ENCODE data around the gene SREBF1.

Gene SREBF1

DNA sequence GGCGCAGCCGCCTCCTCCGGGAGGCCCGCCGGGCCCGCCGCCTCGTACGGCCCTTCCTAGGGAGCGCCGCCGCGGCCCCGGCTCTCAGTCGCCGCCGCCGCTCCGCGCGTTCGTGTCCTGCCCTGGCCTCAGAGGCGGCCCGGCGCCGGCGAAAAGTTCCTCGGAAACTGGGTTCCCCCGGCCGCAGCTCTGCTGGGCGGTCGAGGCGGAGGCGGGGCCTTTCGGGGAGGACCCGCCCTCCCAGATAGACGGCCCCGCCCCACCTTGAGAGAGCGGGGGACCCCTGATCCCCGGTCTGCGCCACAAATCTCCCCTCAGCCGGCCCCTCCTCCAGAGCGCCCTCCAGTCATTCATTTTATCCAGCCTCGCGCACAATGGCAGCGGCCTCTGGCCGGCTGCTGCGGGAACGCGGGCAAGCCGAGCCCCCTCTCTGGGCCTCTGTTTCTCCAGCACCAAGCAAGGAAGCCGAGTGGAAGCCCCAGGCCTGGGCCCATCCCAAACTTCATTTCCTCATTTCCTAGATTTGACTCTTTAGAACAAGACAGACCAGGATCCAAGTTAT lies at the start of gene SREBF1:
Gene SREBF1, minus strand, starts transcription at position 169 of the 562 bp plus-strand sequence. CDS start 169 bp downstream, outside the sequence.
- in situ Hi-C loops (cut with MboI; ENCODE audit: low sequenced_read_pairs) = no loop called here

DNA sequence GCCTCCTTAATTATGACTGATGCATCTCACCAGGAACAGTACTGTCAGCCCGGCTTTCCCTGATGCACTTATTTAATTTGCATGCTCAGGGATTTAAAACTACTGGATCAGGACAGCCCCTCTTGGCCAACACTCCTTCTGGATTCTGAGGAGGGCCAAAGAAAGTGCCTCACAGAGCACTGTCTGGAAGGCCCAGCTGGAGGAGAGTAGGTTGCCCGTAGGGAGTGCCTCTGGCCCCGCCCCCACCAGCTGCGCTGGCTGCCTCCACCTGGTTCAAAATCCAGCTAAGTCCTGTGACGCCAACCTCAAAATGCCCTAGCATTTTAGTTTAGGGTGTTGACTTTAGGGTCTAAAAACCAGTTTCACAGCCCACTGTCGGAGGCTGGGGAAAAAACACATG lies 49.4 kb upstream of the SREBF1 start:
- in situ Hi-C loops (cut with MboI; ENCODE audit: low sequenced_read_pairs) = no loop called here

- in situ Hi-C loops (cut with MboI; ENCODE audit: low sequenced_read_pairs) = no loop called here
Measured at GRCh38 chr17:17884391-17885357, 47.9 kb upstream of the SREBF1 start.

DNA sequence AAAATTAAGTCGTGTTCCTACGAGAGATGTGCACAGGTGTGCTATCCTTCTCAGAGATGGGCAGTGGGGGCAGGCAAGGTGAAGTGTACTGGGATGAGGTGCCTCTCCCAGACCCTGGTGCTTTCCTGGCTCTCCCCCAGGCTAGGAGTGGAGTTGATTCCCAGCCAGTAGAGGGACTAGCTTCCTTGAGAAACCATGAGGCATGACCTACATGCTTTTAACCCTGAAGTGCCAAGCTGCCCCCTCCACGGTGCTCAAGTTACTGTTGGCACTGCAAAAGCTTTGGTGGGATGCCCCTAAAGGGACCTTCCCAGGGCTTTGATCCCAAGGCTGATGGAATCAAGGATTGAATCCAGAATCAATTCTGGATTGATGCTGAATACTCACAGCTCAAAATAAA lies 47.0 kb upstream of the SREBF1 start:
- in situ Hi-C loops (cut with MboI; ENCODE audit: low sequenced_read_pairs) = no loop called here

DNA sequence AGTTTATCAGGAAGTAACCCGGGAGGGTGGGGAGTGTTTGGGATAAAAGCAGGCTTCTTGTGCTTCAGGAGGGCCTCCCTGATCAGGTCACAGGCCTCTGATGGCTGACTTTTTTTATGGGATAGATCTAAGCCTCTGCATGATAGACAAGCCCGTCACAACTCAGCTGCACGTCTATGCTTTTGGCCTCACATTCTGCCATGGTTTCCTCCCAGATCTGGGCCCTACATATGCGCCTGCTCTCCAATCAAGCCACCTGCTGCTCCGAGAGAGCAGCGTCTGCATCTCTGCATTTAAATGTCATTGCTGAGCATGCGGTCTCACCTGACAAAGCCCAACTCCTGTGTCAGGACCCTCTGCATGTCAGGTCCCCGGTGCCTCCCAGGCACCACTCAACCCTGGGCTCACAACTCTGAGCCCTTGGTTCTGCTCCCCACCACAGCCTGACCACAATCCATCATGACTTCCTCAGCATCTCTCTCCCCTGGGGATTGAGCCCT lies 45.3 kb upstream of the SREBF1 start:
- in situ Hi-C loops (cut with MboI; ENCODE audit: low sequenced_read_pairs) = no loop called here

GRCh38 chr17:17880577-17881196 lies 43.9 kb upstream of the SREBF1 start:
- in situ Hi-C loops (cut with MboI; ENCODE audit: low sequenced_read_pairs) = no loop called here

DNA sequence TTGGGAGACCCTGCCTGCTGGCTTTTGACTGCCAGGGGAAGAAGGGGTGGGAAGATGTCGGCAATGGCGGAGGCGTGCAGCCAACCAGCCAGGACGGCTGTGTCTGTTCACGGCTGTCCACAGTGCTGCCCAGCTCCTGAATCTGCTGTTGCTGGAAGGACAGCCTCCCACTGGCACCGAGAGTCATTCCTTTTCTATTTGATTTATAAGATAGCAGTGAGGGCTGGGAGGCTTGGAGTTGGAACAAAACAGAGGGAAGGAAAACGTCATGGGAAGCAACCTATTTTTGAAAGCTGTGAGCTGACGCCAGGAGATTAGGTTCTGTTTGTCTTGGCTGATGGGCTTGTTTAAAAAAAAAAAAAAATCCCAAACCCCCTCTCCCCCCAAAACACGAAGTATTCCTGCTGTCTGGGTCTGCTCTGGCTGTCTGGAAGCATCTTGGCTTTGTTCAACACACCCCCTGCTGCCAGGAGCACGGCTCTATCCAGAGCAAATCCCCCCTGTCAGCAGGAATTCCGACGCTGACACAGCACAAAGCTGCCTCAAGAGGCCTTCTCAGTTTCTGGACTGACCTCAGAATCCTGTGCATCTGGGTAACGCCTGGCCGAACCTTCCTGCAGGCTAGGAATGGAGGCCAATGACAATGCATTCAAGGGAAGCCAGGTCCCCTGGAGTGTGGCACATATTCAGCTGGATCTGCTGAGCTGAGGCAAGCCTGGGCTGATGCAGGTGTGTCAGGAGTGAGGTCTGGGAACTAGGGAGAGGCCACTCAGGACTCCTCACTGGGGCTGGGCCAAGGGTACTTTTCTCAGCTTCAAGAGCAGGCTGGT lies 41.0 kb upstream of the SREBF1 start:
- in situ Hi-C loops (cut with MboI; ENCODE audit: low sequenced_read_pairs) = no loop called here

GRCh38 chr17:17876959-17877528 lies 40.3 kb upstream of the SREBF1 start:
- in situ Hi-C loops (cut with MboI; ENCODE audit: low sequenced_read_pairs) = no loop called here

DNA sequence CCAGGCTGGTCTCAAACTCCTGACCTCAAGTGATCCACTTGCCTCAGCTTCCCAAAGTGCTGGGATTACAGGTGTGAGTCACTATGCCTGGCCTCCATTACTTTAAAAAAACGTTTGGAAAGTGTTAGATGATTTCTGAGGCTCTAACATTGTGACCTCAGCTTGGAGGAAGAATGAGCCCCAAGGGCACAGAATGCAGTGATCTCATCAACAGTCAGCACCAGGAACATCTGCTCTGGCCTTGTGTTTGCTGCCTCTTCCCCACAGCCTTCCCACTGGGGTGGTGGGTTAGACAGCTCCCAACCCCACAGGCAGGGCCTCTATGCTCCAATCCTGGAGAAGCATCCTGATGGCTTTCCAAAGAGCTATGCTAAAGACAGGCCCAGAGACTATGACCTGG lies 37.7 kb upstream of the SREBF1 start:
- in situ Hi-C loops (cut with MboI; ENCODE audit: low sequenced_read_pairs) = no loop called here

GRCh38 chr17:17873450-17873991 lies 36.7 kb upstream of the SREBF1 start:
- in situ Hi-C loops (cut with MboI; ENCODE audit: low sequenced_read_pairs) = no loop called here

GRCh38 chr17:17872547-17873345 lies 36.0 kb upstream of the SREBF1 start:
- in situ Hi-C loops (cut with MboI; ENCODE audit: low sequenced_read_pairs) = no loop called here

DNA sequence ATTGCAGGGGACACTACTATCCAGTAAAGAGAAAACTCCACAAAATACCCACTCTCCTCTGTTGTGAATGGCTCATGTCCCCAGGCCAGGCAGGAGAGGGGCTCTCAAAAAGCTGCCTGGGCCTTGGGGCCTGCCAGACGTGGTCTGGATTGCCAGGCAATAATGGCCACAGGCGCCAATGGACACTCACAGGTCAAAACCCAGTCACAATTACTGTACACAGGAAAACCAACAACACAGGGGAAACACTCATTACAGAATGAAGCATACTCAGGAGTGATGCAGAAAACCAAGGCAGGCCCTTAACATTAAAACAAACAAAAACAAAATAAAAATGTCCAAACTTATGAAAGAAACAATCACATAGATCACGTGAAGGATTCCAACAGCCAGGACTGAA lies 35.1 kb upstream of the SREBF1 start:
- in situ Hi-C loops (cut with MboI; ENCODE audit: low sequenced_read_pairs) = no loop called here

GRCh38 chr17:17870247-17870646 lies 33.5 kb upstream of the SREBF1 start:
- in situ Hi-C loops (cut with MboI; ENCODE audit: low sequenced_read_pairs) = no loop called here

- in situ Hi-C loops (cut with MboI; ENCODE audit: low sequenced_read_pairs) = no loop called here
Measured at GRCh38 chr17:17868641-17869522, 32.1 kb upstream of the SREBF1 start.

DNA sequence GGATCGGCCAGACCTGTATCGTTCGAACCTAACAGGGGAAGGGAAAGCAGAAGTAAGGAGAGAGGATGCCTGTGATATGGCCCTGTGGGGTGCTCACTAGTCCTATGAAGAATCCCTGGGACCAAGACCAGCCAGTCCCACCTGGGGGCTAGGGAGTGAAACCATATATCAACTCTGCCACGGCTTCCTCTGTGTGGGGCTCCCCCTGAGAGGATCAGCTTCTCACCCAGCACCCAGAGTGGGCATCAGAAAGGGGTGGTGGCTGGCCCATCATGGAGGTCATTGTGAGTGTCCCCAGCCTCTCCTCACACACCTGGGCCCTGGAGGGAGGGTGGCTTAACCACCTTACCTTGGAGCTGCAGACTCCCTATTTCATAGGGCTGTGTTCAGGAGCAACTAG lies 30.1 kb upstream of the SREBF1 start:
- in situ Hi-C loops (cut with MboI; ENCODE audit: low sequenced_read_pairs) = no loop called here

DNA sequence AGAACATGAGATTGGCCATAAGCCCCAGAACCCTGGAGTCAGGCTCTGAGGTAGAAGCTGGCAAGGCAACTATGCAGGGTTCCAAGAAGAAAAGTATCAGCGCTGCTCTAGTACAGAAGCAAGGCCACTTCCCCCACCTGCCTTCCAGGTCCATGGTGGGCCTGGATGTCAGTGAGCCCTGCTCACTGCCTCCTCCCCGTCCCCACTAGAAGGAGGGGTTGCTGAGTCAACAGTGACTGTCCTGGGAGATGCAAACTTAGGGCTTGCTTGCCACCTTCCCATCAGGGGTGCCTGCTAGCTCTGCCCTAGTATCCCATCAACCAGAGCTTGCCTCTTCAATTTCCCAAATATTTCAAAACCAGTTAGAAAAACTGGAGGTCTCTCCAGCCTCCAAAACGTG lies 29.6 kb upstream of the SREBF1 start:
- in situ Hi-C loops (cut with MboI; ENCODE audit: low sequenced_read_pairs) = no loop called here

DNA sequence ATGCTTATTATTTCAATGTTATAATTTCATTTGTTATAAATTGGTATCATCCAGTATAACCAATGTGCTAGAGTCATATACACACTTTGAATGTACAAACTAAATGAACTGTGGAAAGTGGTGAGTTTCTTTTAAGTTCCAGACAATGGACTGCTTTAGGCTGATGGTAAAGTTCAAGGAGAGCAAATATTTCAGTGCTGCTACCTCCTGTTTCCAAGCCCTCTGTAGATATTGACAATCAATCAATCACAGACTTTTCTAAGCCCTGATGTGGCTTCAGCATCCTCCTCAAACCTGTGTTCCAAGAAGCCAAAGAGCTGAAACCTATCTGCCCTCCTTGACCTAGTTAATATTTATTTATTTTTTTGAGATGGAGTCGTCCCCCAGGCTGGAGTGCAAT lies 28.2 kb upstream of the SREBF1 start:
- in situ Hi-C loops (cut with MboI; ENCODE audit: low sequenced_read_pairs) = no loop called here

GRCh38 chr17:17860766-17861107 lies 24.0 kb upstream of the SREBF1 start:
- in situ Hi-C loops (cut with MboI; ENCODE audit: low sequenced_read_pairs) = no loop called here
